GM10847 (cell line): ENCODE data around the gene RNF8.

Source experiments
- POLR2A ChIP-seq: IDR thresholded peaks from 2 replicates; pipeline ENCODE4 v1.6.1; 2011; ENCODE audit not compliant: insufficient read length; ENCODE audit errors: extremely low read depth

Gene RNF8

GRCh38 chr6:37372116-37372515 lies 18.3 kb downstream of the RNF8 start:
- TF ChIP-seq POLR2A: no peak

- TF ChIP-seq POLR2A: no peak
Measured at GRCh38 chr6:37373822-37374471, 20.2 kb downstream of the RNF8 start.

GRCh38 chr6:37375376-37375775 lies 21.6 kb downstream of the RNF8 start:
- no peak for TF ChIP-seq POLR2A

- TF ChIP-seq POLR2A: no peak
Measured at GRCh38 chr6:37376078-37376743, 22.4 kb downstream of the RNF8 start.

GRCh38 chr6:37381579-37381978 lies 27.8 kb downstream of the RNF8 start:
- no peak for TF ChIP-seq POLR2A

- TF ChIP-seq POLR2A: no peak
Measured at GRCh38 chr6:37382994-37383765, 29.4 kb downstream of the RNF8 start.

- TF ChIP-seq POLR2A: no peak
Measured at GRCh38 chr6:37388578-37388977, 34.8 kb downstream of the RNF8 start.

GRCh38 chr6:37389857-37390256 lies 36.1 kb downstream of the RNF8 start:
- TF ChIP-seq POLR2A: no peak

- TF ChIP-seq POLR2A: no peak
Measured at GRCh38 chr6:37391120-37391519, 37.3 kb downstream of the RNF8 start.

- TF ChIP-seq POLR2A: no peak
Measured at GRCh38 chr6:37392821-37393220, 39.0 kb downstream of the RNF8 start.

GRCh38 chr6:37393381-37393929 lies 39.7 kb downstream of the RNF8 start:
- no peak for TF ChIP-seq POLR2A

- no peak for TF ChIP-seq POLR2A
Measured at GRCh38 chr6:37396571-37397180, 42.9 kb downstream of the RNF8 start.

- TF ChIP-seq POLR2A: no peak
Measured at GRCh38 chr6:37399131-37399530, 45.3 kb downstream of the RNF8 start.

GRCh38 chr6:37399795-37400490 lies 46.2 kb downstream of the RNF8 start:
- no peak for TF ChIP-seq POLR2A
